ENCODE measurements around the gene CCDC200. TPM values are rescaled to one million over a fixed set of nuclear protein-coding genes. Genes with fewer than 3 reads are reported as not detected.
"Not testable (repeated sequence)": the region's sequence is repeated elsewhere in the genome, so short reads cannot be mapped to it uniquely, and the experiment has no call there.

Gene CCDC200
- not detected in 2 replicates for total RNA-seq

DNA sequence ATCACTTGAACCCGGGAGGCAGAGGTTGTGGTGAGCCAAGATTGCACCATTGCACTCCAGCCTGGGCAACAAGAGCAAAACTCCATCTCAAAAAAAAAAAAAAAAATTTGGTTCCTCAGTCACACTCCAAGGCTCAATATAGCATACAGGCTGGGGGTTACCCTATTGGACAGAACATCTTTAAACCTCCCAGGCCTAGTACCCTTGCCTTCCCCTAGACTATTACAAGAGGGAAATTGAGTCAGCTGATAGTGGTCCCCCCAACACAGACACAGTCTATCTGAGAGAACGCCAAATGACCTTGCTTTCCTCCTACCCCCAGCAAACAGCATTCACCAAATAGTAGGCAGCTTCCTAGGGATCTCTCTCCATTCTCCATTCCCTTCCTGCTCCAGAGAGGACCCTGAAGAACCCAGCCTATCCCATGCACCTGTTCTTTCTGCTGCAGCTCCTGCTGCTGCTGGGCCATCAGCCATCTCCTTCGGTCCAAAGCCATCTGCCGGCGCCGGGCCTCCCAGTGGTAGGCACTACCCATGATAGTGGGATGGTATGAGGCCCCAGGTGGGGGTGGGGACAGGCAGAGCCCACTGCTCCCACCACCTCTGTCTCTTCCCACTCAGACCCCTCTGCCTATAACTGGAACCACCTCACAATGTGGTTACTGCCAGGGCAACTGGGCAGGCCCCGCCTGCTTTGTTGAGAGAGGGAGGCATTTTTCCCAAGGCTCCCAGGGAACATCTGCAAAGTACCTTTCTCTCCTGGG, at the start of gene CCDC200:
CCDC200 (minus strand) TSS at position 604 of the 763 bp plus-strand sequence; CDS start at position 535, 69 bp downstream.
- not testable (repeated sequence) for H3K79me2 ChIP-seq (ENCODE audit: insufficient read depth, low read length); DNase-seq (ENCODE audit: insufficient read length, low spot score, missing footprints); H3K4me2 ChIP-seq (ENCODE audit: insufficient read depth, low read length); H2AFZ ChIP-seq (ENCODE audit: low read length); H3K4me1 ChIP-seq (ENCODE audit: insufficient read depth, low read length); H4K20me1 ChIP-seq (ENCODE audit: insufficient read depth, low read length); H3K27ac ChIP-seq (ENCODE audit: low read depth, low read length); H3K27me3 ChIP-seq (ENCODE audit: insufficient read depth, low read length); H3K4me3 ChIP-seq (ENCODE audit: insufficient read depth, low read length); H3K9me3 ChIP-seq (ENCODE audit: low read depth, low read length)
- H3K36me3 ChIP-seq (ENCODE audit: insufficient read depth, low read length): peaks cover 20% of the 10 kb centered on the region

DNA sequence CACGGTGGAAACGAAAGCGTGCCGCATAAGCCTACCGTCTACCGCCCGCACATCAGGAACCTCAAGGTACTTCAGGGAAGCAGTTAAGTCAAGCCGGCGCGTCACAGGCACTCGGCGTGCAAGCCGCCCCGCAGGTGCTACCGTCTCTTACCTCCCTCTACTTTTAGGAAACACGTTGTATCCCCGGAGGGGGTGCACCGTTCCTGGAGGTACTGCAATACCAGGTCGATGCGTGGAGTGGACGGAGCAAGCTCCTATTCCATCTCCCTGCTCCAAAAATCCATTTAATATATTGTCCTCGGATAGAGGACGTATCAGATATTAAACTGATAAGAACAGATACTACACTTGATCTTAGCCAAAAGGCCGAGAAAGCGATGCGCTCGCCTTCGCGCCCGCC, 44.5 kb upstream of the CCDC200 start:
- not testable (repeated sequence) for H3K27ac ChIP-seq (ENCODE audit: low read depth, low read length)

DNA sequence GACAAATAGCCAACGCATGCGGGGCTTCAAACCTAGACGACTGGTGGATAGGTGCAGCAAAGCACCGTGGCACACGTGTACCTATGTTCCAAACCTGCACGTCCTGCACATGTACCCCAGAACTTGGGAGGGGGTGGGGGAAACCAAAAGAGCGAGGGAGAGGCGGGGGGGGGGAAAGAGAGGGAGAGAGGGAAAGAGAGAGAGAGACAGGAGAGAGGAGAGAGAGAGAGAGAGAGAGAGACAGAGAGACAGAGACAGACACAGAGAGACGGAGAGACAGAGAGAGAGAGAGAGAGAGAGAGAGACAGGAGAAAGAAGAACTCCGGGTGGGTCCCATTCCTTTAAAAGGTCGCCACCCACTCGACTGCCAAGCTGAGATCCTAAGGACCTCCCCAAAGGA, 44.1 kb upstream of the CCDC200 start:
- not testable (repeated sequence) for H3K9me3 ChIP-seq (ENCODE audit: low read depth, low read length); H3K36me3 ChIP-seq (ENCODE audit: insufficient read depth, low read length); H2AFZ ChIP-seq (ENCODE audit: low read length); H3K27ac ChIP-seq (ENCODE audit: low read depth, low read length); H3K79me2 ChIP-seq (ENCODE audit: insufficient read depth, low read length); H4K20me1 ChIP-seq (ENCODE audit: insufficient read depth, low read length); H3K4me2 ChIP-seq (ENCODE audit: insufficient read depth, low read length); H3K4me3 ChIP-seq (ENCODE audit: insufficient read depth, low read length); H3K4me1 ChIP-seq (ENCODE audit: insufficient read depth, low read length); DNase-seq (ENCODE audit: insufficient read length, low spot score, missing footprints); H3K27me3 ChIP-seq (ENCODE audit: insufficient read depth, low read length)

More for the DNA sequence above, 44.5 kb upstream of the CCDC200 start:
- not testable (repeated sequence) for H4K20me1 ChIP-seq (ENCODE audit: insufficient read depth, low read length); DNase-seq (ENCODE audit: insufficient read length, low spot score, missing footprints); H3K4me1 ChIP-seq (ENCODE audit: insufficient read depth, low read length); H3K9me3 ChIP-seq (ENCODE audit: low read depth, low read length); H3K36me3 ChIP-seq (ENCODE audit: insufficient read depth, low read length); H3K27me3 ChIP-seq (ENCODE audit: insufficient read depth, low read length); H2AFZ ChIP-seq (ENCODE audit: low read length); H3K4me3 ChIP-seq (ENCODE audit: insufficient read depth, low read length); H3K4me2 ChIP-seq (ENCODE audit: insufficient read depth, low read length); H3K79me2 ChIP-seq (ENCODE audit: insufficient read depth, low read length)

DNA sequence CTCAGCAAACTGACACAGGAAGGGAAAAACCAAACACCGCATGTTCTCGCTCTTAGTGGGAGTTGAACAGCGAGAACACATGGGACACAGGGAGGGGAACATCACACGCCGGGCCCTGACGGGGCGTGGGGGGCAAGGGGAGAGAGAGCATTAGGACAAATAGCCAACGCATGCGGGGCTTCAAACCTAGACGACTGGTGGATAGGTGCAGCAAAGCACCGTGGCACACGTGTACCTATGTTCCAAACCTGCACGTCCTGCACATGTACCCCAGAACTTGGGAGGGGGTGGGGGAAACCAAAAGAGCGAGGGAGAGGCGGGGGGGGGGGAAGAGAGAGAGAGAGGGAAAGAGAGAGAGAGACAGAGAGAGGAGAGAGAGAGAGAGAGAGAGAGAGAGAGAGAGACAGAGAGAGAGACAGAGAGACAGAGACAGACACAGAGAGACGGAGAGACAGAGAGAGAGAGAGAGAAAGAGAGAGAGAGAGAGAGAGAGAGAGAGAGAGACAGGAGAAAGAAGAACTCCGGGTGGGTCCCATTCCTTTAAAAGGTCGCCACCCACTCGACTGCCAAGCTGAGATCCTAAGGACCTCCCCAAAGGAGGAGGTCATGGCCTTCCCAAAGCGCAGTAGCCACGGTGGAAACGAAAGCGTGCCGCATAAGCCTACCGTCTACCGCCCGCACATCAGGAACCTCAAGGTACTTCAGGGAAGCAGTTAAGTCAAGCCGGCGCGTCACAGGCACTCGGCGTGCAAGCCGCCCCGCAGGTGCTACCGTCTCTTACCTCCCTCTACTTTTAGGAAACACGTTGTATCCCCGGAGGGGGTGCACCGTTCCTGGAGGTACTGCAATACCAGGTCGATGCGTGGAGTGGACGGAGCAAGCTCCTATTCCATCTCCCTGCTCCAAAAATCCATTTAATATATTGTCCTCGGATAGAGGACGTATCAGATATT, 42.4 kb upstream of the CCDC200 start:
- not testable (repeated sequence) for H3K27me3 ChIP-seq (ENCODE audit: insufficient read depth, low read length); H3K79me2 ChIP-seq (ENCODE audit: insufficient read depth, low read length); H3K4me2 ChIP-seq (ENCODE audit: insufficient read depth, low read length); DNase-seq (ENCODE audit: insufficient read length, low spot score, missing footprints); H3K27ac ChIP-seq (ENCODE audit: low read depth, low read length); H3K4me1 ChIP-seq (ENCODE audit: insufficient read depth, low read length); H2AFZ ChIP-seq (ENCODE audit: low read length); H3K4me3 ChIP-seq (ENCODE audit: insufficient read depth, low read length); H3K36me3 ChIP-seq (ENCODE audit: insufficient read depth, low read length); H4K20me1 ChIP-seq (ENCODE audit: insufficient read depth, low read length); H3K9me3 ChIP-seq (ENCODE audit: low read depth, low read length)

DNA sequence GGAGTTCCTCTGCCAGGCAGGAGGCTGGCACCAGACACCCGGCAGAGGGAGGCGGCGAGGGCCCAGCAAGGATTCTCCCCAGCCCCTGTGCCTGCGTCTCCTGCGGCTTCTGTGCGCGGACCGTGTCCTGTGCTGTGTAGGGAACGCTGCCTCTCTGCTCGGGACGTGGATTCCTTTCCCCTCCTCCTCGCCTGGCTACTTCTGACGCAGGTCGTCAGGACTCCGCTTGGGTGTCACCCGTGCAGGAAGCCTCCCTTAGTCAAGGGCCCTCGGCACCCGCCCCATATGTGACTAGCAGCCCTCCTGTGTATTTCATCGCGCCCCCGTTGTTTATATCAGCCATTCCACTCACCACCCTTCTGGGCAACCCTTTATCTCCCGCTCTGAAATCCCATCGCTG, 18.0 kb upstream of the CCDC200 start:
- H3K36me3 ChIP-seq (ENCODE audit: insufficient read depth, low read length); H3K4me2 ChIP-seq (ENCODE audit: insufficient read depth, low read length); H3K4me3 ChIP-seq (ENCODE audit: insufficient read depth, low read length); H3K27me3 ChIP-seq (ENCODE audit: insufficient read depth, low read length); H3K4me1 ChIP-seq (ENCODE audit: insufficient read depth, low read length); H3K27ac ChIP-seq (ENCODE audit: low read depth, low read length); H4K20me1 ChIP-seq (ENCODE audit: insufficient read depth, low read length); H2AFZ ChIP-seq (ENCODE audit: low read length); H3K9me3 ChIP-seq (ENCODE audit: low read depth, low read length); H3K79me2 ChIP-seq (ENCODE audit: insufficient read depth, low read length); DNase-seq (ENCODE audit: insufficient read length, low spot score, missing footprints): not testable (repeated sequence)

DNA sequence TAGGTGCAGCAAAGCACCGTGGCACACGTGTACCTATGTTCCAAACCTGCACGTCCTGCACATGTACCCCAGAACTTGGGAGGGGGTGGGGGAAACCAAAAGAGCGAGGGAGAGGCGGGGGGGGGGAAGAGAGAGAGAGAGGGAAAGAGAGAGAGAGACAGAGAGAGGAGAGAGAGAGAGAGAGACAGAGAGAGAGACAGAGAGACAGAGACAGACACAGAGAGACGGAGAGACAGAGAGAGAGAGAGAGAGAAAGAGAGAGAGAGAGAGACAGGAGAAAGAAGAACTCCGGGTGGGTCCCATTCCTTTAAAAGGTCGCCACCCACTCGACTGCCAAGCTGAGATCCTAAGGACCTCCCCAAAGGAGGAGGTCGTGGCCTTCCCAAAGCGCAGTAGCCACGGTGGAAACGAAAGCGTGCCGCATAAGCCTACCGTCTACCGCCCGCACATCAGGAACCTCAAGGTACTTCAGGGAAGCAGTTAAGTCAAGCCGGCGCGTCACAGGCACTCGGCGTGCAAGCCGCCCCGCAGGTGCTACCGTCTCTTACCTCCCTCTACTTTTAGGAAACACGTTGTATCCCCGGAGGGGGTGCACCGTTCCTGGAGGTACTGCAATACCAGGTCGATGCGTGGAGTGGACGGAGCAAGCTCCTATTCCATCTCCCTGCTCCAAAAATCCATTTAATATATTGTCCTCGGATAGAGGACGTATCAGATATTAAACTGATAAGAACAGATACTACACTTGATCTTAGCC, 12.4 kb upstream of the CCDC200 start:
- H3K27me3 ChIP-seq (ENCODE audit: insufficient read depth, low read length); H3K36me3 ChIP-seq (ENCODE audit: insufficient read depth, low read length); H3K9me3 ChIP-seq (ENCODE audit: low read depth, low read length); H3K4me3 ChIP-seq (ENCODE audit: insufficient read depth, low read length); H3K4me1 ChIP-seq (ENCODE audit: insufficient read depth, low read length); H3K79me2 ChIP-seq (ENCODE audit: insufficient read depth, low read length); H3K4me2 ChIP-seq (ENCODE audit: insufficient read depth, low read length); H2AFZ ChIP-seq (ENCODE audit: low read length); H3K27ac ChIP-seq (ENCODE audit: low read depth, low read length); DNase-seq (ENCODE audit: insufficient read length, low spot score, missing footprints); H4K20me1 ChIP-seq (ENCODE audit: insufficient read depth, low read length): not testable (repeated sequence)

DNA sequence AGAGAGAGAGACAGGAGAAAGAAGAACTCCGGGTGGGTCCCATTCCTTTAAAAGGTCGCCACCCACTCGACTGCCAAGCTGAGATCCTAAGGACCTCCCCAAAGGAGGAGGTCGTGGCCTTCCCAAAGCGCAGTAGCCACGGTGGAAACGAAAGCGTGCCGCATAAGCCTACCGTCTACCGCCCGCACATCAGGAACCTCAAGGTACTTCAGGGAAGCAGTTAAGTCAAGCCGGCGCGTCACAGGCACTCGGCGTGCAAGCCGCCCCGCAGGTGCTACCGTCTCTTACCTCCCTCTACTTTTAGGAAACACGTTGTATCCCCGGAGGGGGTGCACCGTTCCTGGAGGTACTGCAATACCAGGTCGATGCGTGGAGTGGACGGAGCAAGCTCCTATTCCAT, 11.2 kb upstream of the CCDC200 start:
- not testable (repeated sequence) for H3K79me2 ChIP-seq (ENCODE audit: insufficient read depth, low read length); H3K27ac ChIP-seq (ENCODE audit: low read depth, low read length); H3K4me3 ChIP-seq (ENCODE audit: insufficient read depth, low read length); H3K4me2 ChIP-seq (ENCODE audit: insufficient read depth, low read length); H2AFZ ChIP-seq (ENCODE audit: low read length); DNase-seq (ENCODE audit: insufficient read length, low spot score, missing footprints); H3K9me3 ChIP-seq (ENCODE audit: low read depth, low read length); H3K4me1 ChIP-seq (ENCODE audit: insufficient read depth, low read length); H3K27me3 ChIP-seq (ENCODE audit: insufficient read depth, low read length); H4K20me1 ChIP-seq (ENCODE audit: insufficient read depth, low read length); H3K36me3 ChIP-seq (ENCODE audit: insufficient read depth, low read length)

DNA sequence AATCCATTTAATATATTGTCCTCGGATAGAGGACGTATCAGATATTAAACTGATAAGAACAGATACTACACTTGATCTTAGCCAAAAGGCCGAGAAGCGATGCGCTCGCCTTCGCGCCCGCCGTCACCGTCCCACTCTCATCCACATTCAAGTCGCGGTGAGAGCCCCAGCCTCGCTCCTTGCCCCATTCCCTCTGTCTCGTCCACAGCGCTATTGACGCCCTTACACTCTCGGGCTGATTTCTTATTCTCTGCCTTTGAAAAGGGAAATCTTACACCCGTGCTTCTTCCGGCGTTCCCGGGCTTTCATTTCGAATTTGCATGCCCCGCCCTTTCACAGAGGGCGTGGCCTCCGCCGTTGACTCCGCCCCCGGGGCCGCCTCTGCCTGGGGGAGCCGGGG, 5.5 kb upstream of the CCDC200 start, which contains the start of gene RNU2-1:
RNU2-1 (minus strand) TSS at position 101 of the 400 bp plus-strand sequence.
- H3K4me2 ChIP-seq (ENCODE audit: insufficient read depth, low read length); H3K4me3 ChIP-seq (ENCODE audit: insufficient read depth, low read length); H3K27me3 ChIP-seq (ENCODE audit: insufficient read depth, low read length); H2AFZ ChIP-seq (ENCODE audit: low read length); H3K27ac ChIP-seq (ENCODE audit: low read depth, low read length); H3K9me3 ChIP-seq (ENCODE audit: low read depth, low read length); DNase-seq (ENCODE audit: insufficient read length, low spot score, missing footprints); H4K20me1 ChIP-seq (ENCODE audit: insufficient read depth, low read length); H3K79me2 ChIP-seq (ENCODE audit: insufficient read depth, low read length); H3K4me1 ChIP-seq (ENCODE audit: insufficient read depth, low read length); H3K36me3 ChIP-seq (ENCODE audit: insufficient read depth, low read length): not testable (repeated sequence)

All from osteoblast (primary cell).